MM.1S (cell line): ENCODE measurements around the gene TULP4.

Experiments
- DNase-seq: peaks from one replicate; pipeline ENCODE4 v3.0.0-alpha.2; 2015
- H2AFZ ChIP-seq: fragments of 300-600 bp; sonication (generic); 2 replicates; pipeline ENCODE4 v1.6.0; 2016; ENCODE audit warnings: antibody characterized with exemption, low read length
- H3F3A ChIP-seq: fragments of 300-600 bp; sonication (generic); 2 replicates; pipeline ENCODE4 v1.6.1; 2016; ENCODE audit warnings: mild to moderate bottlenecking, antibody characterized with exemption, low read length, moderate library complexity, mixed read lengths; ENCODE audit not compliant: insufficient read depth
- H3K27ac ChIP-seq: fragments of 300-600 bp; sonication (generic); 2 replicates; pipeline ENCODE4 v1.5.1; 2016; ENCODE audit warnings: mild to moderate bottlenecking, low read length
- H3K27me3 ChIP-seq: fragments of 300-600 bp; sonication (generic); replicated peaks from 2 replicates; pipeline ENCODE4 v1.6.0; 2016; ENCODE audit warnings: low read length; ENCODE audit not compliant: insufficient read depth
- H3K36me3 ChIP-seq: fragments of 300-600 bp; sonication (generic); replicated peaks from 2 replicates; pipeline ENCODE4 v1.6.1; 2016; ENCODE audit warnings: mild to moderate bottlenecking, low read length, mixed read lengths; ENCODE audit not compliant: insufficient read depth
- H3K4me1 ChIP-seq: fragments of 300-600 bp; sonication (generic); 2 replicates; pipeline ENCODE4 v1.6.1; 2016; ENCODE audit warnings: low read length, mixed read lengths
- H3K4me2 ChIP-seq: fragments of 300-600 bp; sonication (generic); 2 replicates; pipeline ENCODE4 v1.6.0; 2016; ENCODE audit warnings: low read depth, low read length
- H3K4me3 ChIP-seq: fragments of 300-600 bp; sonication (generic); 2 replicates; pipeline ENCODE4 v1.5.1; 2016; ENCODE audit warnings: low read length, mixed read lengths
- H3K79me2 ChIP-seq: fragments of 300-600 bp; sonication (generic); 2 replicates; pipeline ENCODE4 v1.6.1; 2016; ENCODE audit warnings: mixed run types, low read length, mixed read lengths
- H3K9ac ChIP-seq: fragments of 300-600 bp; sonication (generic); 2 replicates; pipeline ENCODE4 v1.6.1; 2016; ENCODE audit warnings: low read length, mixed read lengths
- H3K9me2 ChIP-seq: fragments of 300-600 bp; sonication (generic); replicated peaks from 2 replicates; pipeline ENCODE4 v1.6.1; 2016; ENCODE audit warnings: mild to moderate bottlenecking, low read length, mixed read lengths; ENCODE audit not compliant: insufficient read depth
- H3K9me3 ChIP-seq: fragments of 300-600 bp; sonication (generic); replicated peaks from 2 replicates; pipeline ENCODE4 v1.6.1; 2016; ENCODE audit warnings: mild to moderate bottlenecking, low read length, mixed read lengths; ENCODE audit not compliant: insufficient read depth
- H4K20me1 ChIP-seq: fragments of 300-600 bp; sonication (generic); 2 replicates; pipeline ENCODE4 v1.6.1; 2016; ENCODE audit warnings: mild to moderate bottlenecking, low read length, moderate library complexity, mixed read lengths; ENCODE audit not compliant: insufficient read depth
- CTCF ChIP-seq: fragments of 300-600 bp; sonication (generic); IDR thresholded peaks from 2 replicates; pipeline ENCODE4 v1.5.1; 2016; ENCODE audit warnings: antibody characterized with exemption, low read length, mixed read lengths
- EZH2 ChIP-seq: fragments of 300-600 bp; sonication (generic); optimal IDR thresholded peaks from 2 replicates; pipeline ENCODE3; 2017; ENCODE audit warnings: low read depth, mild to moderate bottlenecking, antibody characterized with exemption, low read length, mixed read lengths
- EZH2phosphoT487 ChIP-seq: fragments of 300-600 bp; sonication (generic); IDR thresholded peaks from 2 replicates; pipeline ENCODE4 v1.6.1; 2018; ENCODE audit warnings: antibody characterized with exemption, low read length

TULP4 gene

GRCh38 chr6:158422629-158423238 is 110.5 kb downstream of the TULP4 start:
- Histone ChIP-seq H3K36me3 (no peaks in the 10 kb centered on the region), H3K79me2 (no peaks in the 10 kb centered on the region), H3K9me3 (no peaks in the 10 kb centered on the region), H3K9me2 (no peaks in the 10 kb centered on the region), H4K20me1 (no peaks in the 10 kb centered on the region), H3K4me2 (no peak overlapping the region), H3K4me1 (no peaks in the 10 kb centered on the region), H3K4me3 (no peak overlapping the region), H2AFZ (no peak overlapping the region), H3K27ac (no peak overlapping the region), H3K27me3 (no peaks in the 10 kb centered on the region), H3K9ac (no peak overlapping the region), H3F3A (no peaks in the 10 kb centered on the region)
- DNase-seq = no peak
- TF ChIP-seq CTCF (no peak), EZH2 (no peak), EZH2phosphoT487 (no peak)

- Histone ChIP-seq H3K4me2 (no peak overlapping the region), H3K36me3 (no peaks in the 10 kb centered on the region), H2AFZ (no peak overlapping the region), H3K27ac (no peak overlapping the region), H3K9me2 (no peaks in the 10 kb centered on the region), H3K27me3 (no peaks in the 10 kb centered on the region), H3K79me2 (no peaks in the 10 kb centered on the region), H3K4me3 (no peak overlapping the region), H4K20me1 (no peaks in the 10 kb centered on the region), H3F3A (no peaks in the 10 kb centered on the region), H3K9me3 (no peaks in the 10 kb centered on the region), H3K9ac (no peak overlapping the region), H3K4me1 (no peaks in the 10 kb centered on the region)
- no peak for DNase-seq
- TF ChIP-seq EZH2phosphoT487 = no peak
- TF ChIP-seq EZH2 = no peak
- TF ChIP-seq CTCF = no peak
Observed at GRCh38 chr6:158431036-158431435, 118.8 kb downstream of the TULP4 start.

GRCh38 chr6:158431560-158431959 is 119.3 kb downstream of the TULP4 start:
- H3K9me3 ChIP-seq = no peaks in the 10 kb centered on the region
- no peak overlapping the region for H3K4me3 ChIP-seq
- H3K4me2 ChIP-seq = no peak overlapping the region
- H4K20me1 ChIP-seq = no peaks in the 10 kb centered on the region
- no peak overlapping the region for H2AFZ ChIP-seq
- H3F3A ChIP-seq = no peaks in the 10 kb centered on the region
- no peaks in the 10 kb centered on the region for H3K9me2 ChIP-seq
- no peak overlapping the region for H3K9ac ChIP-seq
- no peaks in the 10 kb centered on the region for H3K79me2 ChIP-seq
- no peak for TF ChIP-seq EZH2phosphoT487
- no peak for TF ChIP-seq EZH2
- no peak for TF ChIP-seq CTCF
- H3K4me1 ChIP-seq = no peaks in the 10 kb centered on the region
- no peak overlapping the region for H3K27ac ChIP-seq
- H3K36me3 ChIP-seq = no peaks in the 10 kb centered on the region
- no peaks in the 10 kb centered on the region for H3K27me3 ChIP-seq
- DNase-seq = no peak
